CD4-positive, CD25-positive, alpha-beta regulatory T cell (primary cell): ENCODE measurements around the gene NECAB2. TPM values are rescaled to one million over a fixed set of nuclear protein-coding genes. Genes with fewer than 3 reads are reported as not detected.

Source experiments
- ATAC-seq, 2 donors: fragments of 150-1000 bp; cut with Tn5 transposase; one replicate each; pipeline ENCODE4 v1.10.0; 2021; ENCODE audit warnings: low read depth in 2 of 2, moderate number of reproducible peaks in 2 of 2, moderate library complexity in 1 of 2
- DNase-seq, 3 donors: peaks; one replicate each; pipeline versions ENCODE4 v3.0.0 to v3.0.0-alpha.2; 2012 to 2022; ENCODE audit warnings: mixed read lengths in 1 of 3
- H3K27ac ChIP-seq: one replicate; pipeline ENCODE4 v1.7.0; 2013; ENCODE audit warnings: mild to moderate bottlenecking, low read length; ENCODE audit not compliant: insufficient read depth, poor library complexity, severe bottlenecking
- H3K27me3 ChIP-seq: one replicate; pipeline ENCODE4 v1.7.0; 2013; ENCODE audit warnings: low read length; ENCODE audit not compliant: control insufficient read depth, insufficient read depth
- H3K36me3 ChIP-seq: one replicate; pipeline ENCODE4 v1.7.0; 2013; ENCODE audit warnings: mild to moderate bottlenecking, low read length, moderate library complexity; ENCODE audit not compliant: control insufficient read depth, insufficient read depth
- H3K4me1 ChIP-seq: 2 replicates; pipeline ENCODE4 v1.7.0; 2013; ENCODE audit warnings: mild to moderate bottlenecking, low read length; ENCODE audit not compliant: insufficient read depth, control insufficient read depth, poor library complexity, severe bottlenecking
- H3K4me3 ChIP-seq: one replicate; pipeline ENCODE4 v1.7.0; 2013; ENCODE audit warnings: low read depth, mild to moderate bottlenecking, low read length, moderate library complexity
- H3K9me3 ChIP-seq, 2 experiments: 1 replicate in 1 of 2; 2 replicates in 1 of 2; pipeline ENCODE4 v1.7.0; 2013; ENCODE audit warnings: low read length in 2 of 2, mild to moderate bottlenecking in 1 of 2, moderate library complexity in 1 of 2; ENCODE audit not compliant: control insufficient read depth in 2 of 2
- H3K27ac Mint-ChIP-seq, 3 donors: one replicate each; pipeline ENCODE4 v1.8.0; 2020 to 2022; ENCODE audit warnings: mild to moderate bottlenecking in 3 of 3, mixed read lengths in 3 of 3, moderate library complexity in 2 of 3
- H3K27me3 Mint-ChIP-seq: one replicate; pipeline ENCODE4 v1.8.0; 2022; ENCODE audit warnings: mild to moderate bottlenecking, mixed read lengths
- H3K36me3 Mint-ChIP-seq: one replicate; pipeline ENCODE4 v1.8.0; 2020; ENCODE audit warnings: mixed read lengths
- H3K4me1 Mint-ChIP-seq, 4 donors: one replicate each; pipeline ENCODE4 v1.8.0; 2020 to 2022; ENCODE audit warnings: mixed read lengths in 4 of 4, mild to moderate bottlenecking in 1 of 4
- H3K4me3 Mint-ChIP-seq, 4 donors: one replicate each; pipeline ENCODE4 v1.8.0; 2020 to 2022; ENCODE audit warnings: mild to moderate bottlenecking in 4 of 4, mixed read lengths in 4 of 4, moderate library complexity in 3 of 4
- H3K9me3 Mint-ChIP-seq, 7 donors: one replicate each; pipeline ENCODE4 v1.8.0; 2020 to 2022; ENCODE audit warnings: mixed read lengths in 7 of 7, mild to moderate bottlenecking in 3 of 7, moderate library complexity in 2 of 7
- polyA plus RNA-seq, 4 donors: library from polyadenylated mRNA; unstranded; fragments of 300-500 nt; fragmentation: Illumina TruSeq; gene quantifications; one replicate each; pipeline ENCODE4 v1.2.3, GENCODE V29; 2021
- total RNA-seq: library from RNA; stranded (reverse); gene quantifications from one replicate; pipeline ENCODE4 v1.2.3, GENCODE V29; 2022

Gene NECAB2
- total and polyA plus RNA-seq, 5 donors from 2014 or later: not detected

DNA sequence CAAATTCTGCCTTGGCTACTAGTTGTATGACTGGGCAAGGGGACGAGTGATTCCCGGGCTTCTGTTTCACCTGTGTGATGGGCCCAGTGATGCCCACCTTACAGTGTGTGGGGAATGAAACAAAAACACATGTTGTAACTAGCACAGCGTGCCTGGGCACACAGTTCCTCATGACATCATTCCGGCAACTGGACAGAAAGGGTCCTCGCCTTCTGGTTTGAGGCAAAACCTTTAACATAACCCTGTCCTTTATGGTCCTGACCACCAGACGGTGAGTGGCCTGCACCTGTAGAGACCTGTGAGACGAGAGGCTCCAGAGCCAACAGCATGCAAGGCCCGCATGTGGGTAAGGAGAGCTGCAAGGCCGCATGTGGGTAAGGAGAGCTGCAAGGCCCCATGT, 82.3 kb downstream of the NECAB2 start:
- no peaks in the 10 kb centered on the region for H3K9me3 ChIP-seq
- DNase-seq (no peak), ATAC-seq (no peak)
- Mint-ChIP-seq H3K36me3 (peaks cover 31% of the 10 kb centered on the region), H3K27ac (no peak overlapping the region), H3K27me3 (no peaks in the 10 kb centered on the region), H3K4me3 (no peak overlapping the region), H3K9me3 (peaks cover 0 to 2% (median 0%) of the 10 kb centered on the region in 7 donors), H3K4me1 (no peaks in the 10 kb centered on the region)
- no peaks in the 10 kb centered on the region for H3K27me3 ChIP-seq
- peaks cover 47% of the 10 kb centered on the region for H3K36me3 ChIP-seq
- H3K4me1 ChIP-seq: no peaks in the 10 kb centered on the region
- H3K4me3 ChIP-seq: no peak overlapping the region
- H3K27ac ChIP-seq: no peak overlapping the region

DNA sequence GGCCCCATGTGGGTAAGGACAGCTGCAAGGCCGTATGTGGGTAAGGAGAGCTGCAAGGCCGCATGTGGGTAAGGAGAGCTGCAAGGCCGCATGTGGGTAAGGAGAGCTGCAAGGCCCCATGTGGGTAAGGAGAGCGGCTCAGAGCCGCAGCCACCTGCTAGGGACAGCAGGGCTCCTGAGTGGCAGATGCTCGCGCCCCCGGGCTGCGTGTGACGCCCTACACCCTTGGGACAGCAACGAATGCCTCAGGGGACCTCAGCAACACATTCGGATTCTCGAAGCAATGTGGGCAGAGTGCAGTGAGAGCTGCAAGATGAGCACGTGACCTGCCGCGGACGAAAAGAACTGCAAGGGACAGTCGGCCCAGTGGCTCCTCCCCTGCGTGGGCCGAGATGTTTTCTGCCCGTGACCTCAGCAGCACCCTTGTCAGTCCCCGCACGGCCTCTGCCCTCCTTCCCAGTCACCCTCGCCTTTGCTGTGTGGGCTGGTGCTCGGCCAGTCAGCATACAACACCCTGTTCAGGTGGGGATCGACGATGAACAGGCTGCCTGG, 84.1 kb downstream of the NECAB2 start:
- Mint-ChIP-seq H3K9me3 (peaks cover 0 to 2% (median 0%) of the 10 kb centered on the region in 7 donors), H3K4me3 (no peak overlapping the region)

More for the DNA sequence above, 84.1 kb downstream of the NECAB2 start:
- H3K4me1 Mint-ChIP-seq: no peaks in the 10 kb centered on the region
- no peak overlapping the region for H3K27ac Mint-ChIP-seq
- peaks cover 42% of the 10 kb centered on the region for H3K36me3 Mint-ChIP-seq
- H3K27me3 Mint-ChIP-seq: no peaks in the 10 kb centered on the region
- H3K36me3 ChIP-seq: peaks cover 66% of the 10 kb centered on the region
- H3K27ac ChIP-seq: no peak overlapping the region
- no peak for ATAC-seq
- no peaks in the 10 kb centered on the region for H3K4me1 ChIP-seq
- H3K4me3 ChIP-seq: no peak overlapping the region
- no peaks in the 10 kb centered on the region for H3K9me3 ChIP-seq
- no peak for DNase-seq
- no peaks in the 10 kb centered on the region for H3K27me3 ChIP-seq

Other genes starting within 250 kb of the NECAB2 start
- 26.7 TPM for gene HSBP1, start 160.3 kb upstream of the NECAB2 start, total RNA-seq
- gene HSBP1, start 160.3 kb upstream of the NECAB2 start, polyA plus RNA-seq: 10 to 100 TPM; 25.1 to 53.0 (median 38.3) TPM
- 6.5 TPM for gene MLYCD, start 69.1 kb upstream of the NECAB2 start, total RNA-seq
- 1 to 10 TPM; 1.9 to 3.0 (median 2.2) TPM for gene MLYCD, start 69.1 kb upstream of the NECAB2 start, polyA plus RNA-seq
- gene OSGIN1, start 15.0 kb upstream of the NECAB2 start, total RNA-seq: 0.72 TPM
- under 1 TPM in 1 of 4 donors, not detected in 3; 0.29 TPM for gene OSGIN1, start 15.0 kb upstream of the NECAB2 start, polyA plus RNA-seq
- gene SLC38A8, start 74.6 kb downstream of the NECAB2 start, total RNA-seq: not detected
- not detected for gene SLC38A8, start 74.6 kb downstream of the NECAB2 start, polyA plus RNA-seq
- gene MBTPS1, start 148.7 kb downstream of the NECAB2 start, total RNA-seq: 118 TPM
- 10 to 100 TPM; 40.6 to 62.5 (median 47.8) TPM for gene MBTPS1, start 148.7 kb downstream of the NECAB2 start, polyA plus RNA-seq
- gene HSDL1, start 176.9 kb downstream of the NECAB2 start, total RNA-seq: 17.3 TPM
- gene HSDL1, start 176.9 kb downstream of the NECAB2 start, polyA plus RNA-seq: 10 to 100 TPM in 1 of 4 donors, 1 to 10 TPM in 3; 6.8 to 10.6 (median 9.6) TPM
- gene DNAAF1, start 177.1 kb downstream of the NECAB2 start, total RNA-seq: 0.27 TPM
- under 1 TPM in 3 of 4 donors, not detected in 1; 0.03 to 0.81 (median 0.33) TPM for gene DNAAF1, start 177.1 kb downstream of the NECAB2 start, polyA plus RNA-seq
- 90.6 TPM for gene TAF1C, start 218.8 kb downstream of the NECAB2 start, total RNA-seq
- gene TAF1C, start 218.8 kb downstream of the NECAB2 start, polyA plus RNA-seq: 1 to 10 TPM; 6.3 to 8.6 (median 7.2) TPM
- not detected for gene ADAD2, start 222.9 kb downstream of the NECAB2 start, total RNA-seq
- gene ADAD2, start 222.9 kb downstream of the NECAB2 start, polyA plus RNA-seq: under 1 TPM in 3 of 4 donors, not detected in 1; 0.07 to 0.40 (median 0.25) TPM